Medulla oblongata (tissue), 1 donor: ENCODE data around the gene MSX2.

Experiments
- DNase-seq: peaks from one replicate; pipeline ENCODE4 v3.0.0-alpha.2; 2015; ENCODE audit errors: extremely low spot score

The MSX2 gene

GRCh38 chr5:174718880-174719610 lies 5.3 kb upstream of the MSX2 start:
- DNase-seq = no peak

GRCh38 chr5:174719793-174720611 lies 4.4 kb upstream of the MSX2 start:
- no peak for DNase-seq

- DNase-seq = no peak
Measured at GRCh38 chr5:174720612-174721529, 3.5 kb upstream of the MSX2 start.

- no peak for DNase-seq
Measured at GRCh38 chr5:174721530-174722432, 2.6 kb upstream of the MSX2 start.

- DNase-seq = no peak
Measured at GRCh38 chr5:174722500-174722899, 1.9 kb upstream of the MSX2 start.

- DNase-seq = no peak
Measured at GRCh38 chr5:174723315-174723978, 935 bp upstream of the MSX2 start.

GRCh38 chr5:174723979-174724483 lies 351 bp upstream of the MSX2 start:
- peak; percentile 45 for DNase-seq

GRCh38 chr5:174725261-174725990 lies 1.0 kb downstream of the MSX2 start:
- no peak for DNase-seq

- DNase-seq = no peak
Measured at GRCh38 chr5:174725991-174726601, 1.7 kb downstream of the MSX2 start.

- DNase-seq = no peak
Measured at GRCh38 chr5:174726916-174727793, 2.8 kb downstream of the MSX2 start.

GRCh38 chr5:174727794-174728680 lies 3.7 kb downstream of the MSX2 start:
- DNase-seq = no peak

- DNase-seq = no peak
Measured at GRCh38 chr5:174729075-174729680, 4.8 kb downstream of the MSX2 start.

- no peak for DNase-seq
Measured at GRCh38 chr5:174731214-174732035, 7.0 kb downstream of the MSX2 start.

GRCh38 chr5:174732036-174733020 lies 7.9 kb downstream of the MSX2 start:
- no peak for DNase-seq
